A549 (cell line): ENCODE data around the gene C16orf90. TPM values are rescaled to one million over a fixed set of nuclear protein-coding genes. Genes with fewer than 3 reads are reported as not detected.
"Not testable (repeated sequence)": the region's sequence is repeated elsewhere in the genome, so short reads cannot be mapped to it uniquely, and the experiment has no call there.

Experiments used
- ATAC-seq, 2 experiments: fragments of 200-7000 bp in 1 of 2; fragments of >200 bp in 1 of 2; cut with Nextera tagmentation in 1 of 2; cut with Tn5 transposase in 1 of 2; 3 replicates each; pipeline versions ENCODE4 v1.8.0 to v1.9.1; 2018 to 2020; ENCODE audit warnings: mild to moderate bottlenecking in 1 of 2, moderate library complexity in 1 of 2
- CTCF ChIA-PET: fragments of 300-600 bp; sonication (Branson Sonifier 250); formaldehyde crosslinking; extraction: SDS; loops from one replicate; lab custom pipeline; 2021; ENCODE audit warnings: antibody characterized with exemption, inconsistent platforms; lab: Yijun Ruan, JAX
- POLR2A ChIA-PET: fragments of 350-600 bp; formaldehyde crosslinking; extraction: SDS; loops from one replicate; lab custom pipeline; 2021; ENCODE audit warnings: antibody characterized with exemption, inconsistent platforms; lab: Yijun Ruan, JAX
- DNase-seq, 2 experiments: peaks; one replicate each; pipeline versions ENCODE4 v3.0.0 to v3.0.0-alpha.2; 2011 to 2016; ENCODE audit warnings: low read depth in 1 of 2, low spot score in 1 of 2
- FAIRE-seq: peaks from 2 replicates; lab custom pipeline; 2011; peaks lifted over from hg19 to GRCh38; lab: Jason Lieb, UNC
- H3K27ac ChIP-seq, 2 experiments: fragments of >200 bp; sonication (Bioruptor Twin); formaldehyde crosslinking; 3 replicates each; pipeline ENCODE4 v1.5.1; 2016 to 2017
- H3K4me1 ChIP-seq: fragments of >200 bp; sonication (Bioruptor Twin); formaldehyde crosslinking; 3 replicates; pipeline ENCODE4 v1.6.1; 2016
- H3K4me2 ChIP-seq: fragments of >200 bp; sonication (Bioruptor Twin); formaldehyde crosslinking; 3 replicates; pipeline ENCODE4 v1.6.1; 2016
- H3K4me3 ChIP-seq: fragments of >200 bp; sonication (Bioruptor Twin); formaldehyde crosslinking; 3 replicates; pipeline ENCODE4 v1.5.1; 2016
- H3K9me3 ChIP-seq: fragments of >200 bp; sonication (Bioruptor Twin); formaldehyde crosslinking; 3 replicates; pipeline ENCODE4 v1.6.1; 2016
- BHLHE40 ChIP-seq: IDR thresholded peaks from 2 replicates; pipeline ENCODE4 v1.6.1; 2012; ENCODE audit warnings: low read depth, low read length, inconsistent platforms
- CBX2 ChIP-seq: fragments of 200-600 bp; sonication (generic); IDR thresholded peaks from 2 replicates; pipeline ENCODE4 v1.6.1; 2016; ENCODE audit warnings: low read depth, mild to moderate bottlenecking, borderline replicate concordance
- E2F6 ChIP-seq: IDR thresholded peaks from 2 replicates; pipeline ENCODE4 v1.6.1; 2012; ENCODE audit warnings: low read depth, borderline replicate concordance
- EHMT2 ChIP-seq: fragments of 200-600 bp; sonication (generic); IDR thresholded peaks from 2 replicates; pipeline ENCODE4 v1.6.1; 2016; ENCODE audit warnings: antibody characterized with exemption, low read depth, mild to moderate bottlenecking, moderate library complexity
- EP300 ChIP-seq, 2 experiments: fragments of >200 bp; sonication (Bioruptor Twin); formaldehyde crosslinking; IDR thresholded peaks; 2 replicates in 1 of 2; 3 replicates in 1 of 2; pipeline ENCODE4 v1.6.1; 2016 to 2017
- FOSL2 ChIP-seq, 2 experiments: fragments of 450-650 bp in 1 of 2; fragments of >200 bp in 1 of 2; sonication (Bioruptor Twin) in 1 of 2; formaldehyde crosslinking; IDR thresholded peaks; 2 replicates each; pipeline versions ENCODE4 v1.5.0 to v1.6.1; 2016 to 2020; ENCODE audit warnings: mild to moderate bottlenecking in 1 of 2, moderate library complexity in 1 of 2
- FOXS1 ChIP-seq: fragments of 250-450 bp; sonication (Bioruptor Pico); IDR thresholded peaks from 2 replicates; pipeline ENCODE4 v1.5.0; 2020; ENCODE audit warnings: mild to moderate bottlenecking, moderate library complexity
- HOXB5 ChIP-seq: fragments of 250-450 bp; sonication (Bioruptor Pico); IDR thresholded peaks from 2 replicates; pipeline ENCODE4 v1.5.0; 2020; ENCODE audit warnings: mild to moderate bottlenecking, moderate library complexity
- JUN ChIP-seq, 2 experiments: fragments of >200 bp; sonication (Bioruptor Twin); formaldehyde crosslinking; IDR thresholded peaks; 2 replicates in 1 of 2; 3 replicates in 1 of 2; pipeline ENCODE4 v1.6.1; 2016 to 2017
- KDM5A ChIP-seq: fragments of 200-600 bp; sonication (generic); IDR thresholded peaks from 2 replicates; pipeline ENCODE4 v1.6.1; 2016; ENCODE audit warnings: antibody characterized with exemption, mild to moderate bottlenecking
- MAFK ChIP-seq: fragments of 450-650 bp; IDR thresholded peaks from 2 replicates; pipeline ENCODE4 v1.6.1; 2014; ENCODE audit not compliant: partially characterized antibody
- MYC ChIP-seq: IDR thresholded peaks from 2 replicates; pipeline ENCODE4 v1.6.1; 2012; ENCODE audit warnings: mild to moderate bottlenecking, inconsistent platforms, low read length, improper control_type of control experiment, borderline replicate concordance
- NPAS2 ChIP-seq: fragments of 250-450 bp; sonication (Bioruptor Pico); IDR thresholded peaks from 2 replicates; pipeline ENCODE4 v1.8.0; 2022; ENCODE audit warnings: mild to moderate bottlenecking, moderate library complexity, borderline replicate concordance
- NR3C1 ChIP-seq: fragments of >200 bp; sonication (Bioruptor Twin); formaldehyde crosslinking; IDR thresholded peaks from 3 replicates; pipeline ENCODE4 v1.6.1; 2017
- POLR2AphosphoS2 ChIP-seq: conservative IDR thresholded peaks from 2 replicates; pipeline ENCODE4 v1.6.1; 2012; ENCODE audit warnings: low read length, improper control_type of control experiment, inconsistent platforms
- RAD21 ChIP-seq, 2 experiments: fragments of >200 bp in 1 of 2; sonication (Bioruptor Twin) in 1 of 2; formaldehyde crosslinking in 1 of 2; IDR thresholded peaks in 1 of 2; conservative IDR thresholded peaks in 1 of 2; 2 replicates in 1 of 2; 3 replicates in 1 of 2; pipeline ENCODE4 v1.6.1; 2012 to 2018; ENCODE audit warnings: inconsistent platforms in 1 of 2
- REST ChIP-seq: fragments of 200-600 bp; sonication (generic); IDR thresholded peaks from 2 replicates; pipeline ENCODE4 v1.6.1; 2016; ENCODE audit warnings: antibody characterized with exemption, mild to moderate bottlenecking, moderate library complexity
- RNF2 ChIP-seq: fragments of 200-600 bp; sonication (generic); IDR thresholded peaks from 2 replicates; pipeline ENCODE4 v1.6.1; 2016; ENCODE audit warnings: low read depth, mild to moderate bottlenecking, antibody characterized with exemption, moderate library complexity, borderline replicate concordance
- TP53 ChIP-seq: fragments of 250-450 bp; sonication (Bioruptor Pico); IDR thresholded peaks from 2 replicates; pipeline ENCODE4 v1.5.0; 2021; ENCODE audit warnings: mild to moderate bottlenecking, moderate library complexity
- ZC3H11A ChIP-seq: fragments of 450-650 bp; IDR thresholded peaks from 2 replicates; pipeline ENCODE4 v1.6.1; 2014; ENCODE audit warnings: antibody characterized with exemption, mild to moderate bottlenecking
- WGBS: methylation state at CpG from one replicate; pipeline ENCODE4 v1.1.6; 2017; ENCODE audit errors: missing lambda C conversion rate; 5-methylcytosine and 5-hydroxymethylcytosine counted together
- polyA plus RNA-seq, 4 experiments: library from polyadenylated mRNA; depleted of rRNA in 3 of 4; stranded (reverse); fragments of >200 nt; fragmentation: RNase III in 1 of 4; extraction: RNeasy Plus Mini Kit Qiagen cat#74134 plus additional on column Dnase treatment in 1 of 4; gene quantifications; 2 replicates in 3 of 4; 3 replicates in 1 of 4; pipeline ENCODE4 v1.2.3, GENCODE V29; 2011 to 2017

C16orf90 gene
- polyA plus RNA-seq, 2 of the 4 experiments (the other 2 are of a cell fraction) = not detected

GRCh38 chr16:3475604-3476375 is 19.5 kb downstream of the C16orf90 start:
- 96% methylated on average over 29 of the region's 29 CpGs for WGBS
- FAIRE-seq (no peak), DNase-seq (no peak), ATAC-seq (no peak)
- Histone ChIP-seq H3K4me3 (no peak overlapping the region), H3K4me1 (no peaks in the 10 kb centered on the region), H3K27ac (no peak overlapping the region), H3K9me3 (no peaks in the 10 kb centered on the region), H3K4me2 (no peak overlapping the region)
- TF ChIP-seq BHLHE40 (no peak), FOXS1 (CRISPR knock-in tag) (no peak), FOSL2 (IDR thresholded peaks at IDR 0.05) (no peak), FOSL2 (CRISPR knock-in tag; IDR thresholded peaks at IDR 0.05) (no peak), POLR2AphosphoS2 (no peak), EP300 (IDR thresholded peaks at IDR 0.05) (no peak), CBX2 (no peak), MAFK (no peak), JUN (IDR thresholded peaks at IDR 0.05) (no peak), REST (no peak), HOXB5 (CRISPR knock-in tag) (no peak), RAD21 (conservative IDR thresholded peaks at IDR 0.05 in 1 of 2, IDR thresholded peaks at IDR 0.05 in 1 of 2) (no peak), NR3C1 (no peak), RNF2 (no peak), TP53 (no peak), ZC3H11A (no peak), KDM5A (no peak), MYC (no peak), E2F6 (no peak), EHMT2 (no peak), NPAS2 (CRISPR knock-in tag) (no peak)
- CTCF ChIA-PET = interaction anchor here (1.0 kb wide), 1 partner anchor 9 kb away, joined by 3 read pairs; no protein-coding TSS in a partner anchor
- POLR2A ChIA-PET = no interaction called here

GRCh38 chr16:3474870-3475269 is 20.4 kb downstream of the C16orf90 start:
- DNase-seq, H3K27ac ChIP-seq, CTCF ChIA-PET, FAIRE-seq, H3K4me2 ChIP-seq, H3K4me1 ChIP-seq, ATAC-seq, H3K4me3 ChIP-seq, H3K9me3 ChIP-seq, POLR2A ChIA-PET: not testable (repeated sequence)
- WGBS = 95% methylated on average over 7 of the region's 7 CpGs
